Glutamatergic neuron (in vitro differentiated cells): Measurements from ENCODE around the gene UGT2B15. TPM values are rescaled to one million over a fixed set of nuclear protein-coding genes. Genes with fewer than 3 reads are reported as not detected.
"Not testable (repeated sequence)": the region's sequence is repeated elsewhere in the genome, so short reads cannot be mapped to it uniquely, and the experiment has no call there.

Experiments used
- DNase-seq: peaks from one replicate; pipeline ENCODE4 v3.0.0; 2022
- H3K27ac Mint-ChIP-seq: one replicate; pipeline ENCODE4 v1.8.0; 2020; ENCODE audit warnings: mild to moderate bottlenecking, mixed read lengths, inconsistent platforms; ENCODE audit not compliant: unreplicated experiment
- H3K27me3 Mint-ChIP-seq: one replicate; pipeline ENCODE4 v1.8.0; 2020; ENCODE audit warnings: mild to moderate bottlenecking, moderate library complexity, mixed read lengths, inconsistent platforms; ENCODE audit not compliant: unreplicated experiment
- H3K36me3 Mint-ChIP-seq: one replicate; pipeline ENCODE4 v1.8.0; 2020; ENCODE audit warnings: mild to moderate bottlenecking, mixed read lengths, inconsistent platforms; ENCODE audit not compliant: unreplicated experiment
- H3K4me1 Mint-ChIP-seq: one replicate; pipeline ENCODE4 v1.8.0; 2020; ENCODE audit warnings: mild to moderate bottlenecking, low read depth, mixed read lengths, inconsistent platforms; ENCODE audit not compliant: unreplicated experiment
- H3K4me3 Mint-ChIP-seq: one replicate; pipeline ENCODE4 v1.8.0; 2020; ENCODE audit warnings: mild to moderate bottlenecking, mixed read lengths, inconsistent platforms; ENCODE audit not compliant: unreplicated experiment
- H3K9me3 Mint-ChIP-seq: one replicate; pipeline ENCODE4 v1.8.0; 2020; ENCODE audit warnings: mild to moderate bottlenecking, moderate library complexity, mixed read lengths, inconsistent platforms; ENCODE audit not compliant: unreplicated experiment
- total RNA-seq: library from RNA; stranded (reverse); fragmentation: NEBNext Ultra II Directional; extraction: Animal tissue kit (Norgen Biotek cat#: 25700); gene quantifications from one replicate; pipeline ENCODE4 v1.2.1, GENCODE V29; 2021; ENCODE audit not compliant: unreplicated experiment
- TF ChIP-seq, protein P1 (sequence below): fragments of 200-600 bp; sonication (generic); IDR thresholded peaks from one replicate; pipeline ENCODE4 v1.5.0; 2021; ENCODE audit not compliant: partially characterized antibody, unreplicated experiment

Gene UGT2B15
- total RNA-seq, 1 donor from 2014 or later: not detected

DNA sequence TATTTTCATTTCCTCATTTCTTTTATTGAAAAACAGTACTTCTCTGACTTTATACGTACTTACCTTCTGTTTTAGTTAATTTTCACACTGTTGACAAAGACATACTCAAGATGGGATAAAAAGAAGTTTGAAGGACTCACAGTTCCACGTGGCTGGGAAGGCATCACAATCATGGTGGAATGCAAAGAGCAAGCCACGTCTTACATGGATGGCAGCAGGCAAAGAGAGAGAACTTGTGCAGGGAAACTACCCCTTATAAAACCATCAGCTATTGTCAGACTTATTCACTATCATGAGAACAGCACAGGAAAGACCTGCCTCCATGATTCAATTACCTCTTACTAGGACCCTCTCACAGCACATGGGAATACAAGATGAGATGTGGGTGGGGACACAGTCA is 20.7 kb upstream of the UGT2B15 start:
- peaks cover 8% of the 10 kb centered on the region for H3K36me3 Mint-ChIP-seq
- DNase-seq: no peak
- TF ChIP-seq, protein P1, sequence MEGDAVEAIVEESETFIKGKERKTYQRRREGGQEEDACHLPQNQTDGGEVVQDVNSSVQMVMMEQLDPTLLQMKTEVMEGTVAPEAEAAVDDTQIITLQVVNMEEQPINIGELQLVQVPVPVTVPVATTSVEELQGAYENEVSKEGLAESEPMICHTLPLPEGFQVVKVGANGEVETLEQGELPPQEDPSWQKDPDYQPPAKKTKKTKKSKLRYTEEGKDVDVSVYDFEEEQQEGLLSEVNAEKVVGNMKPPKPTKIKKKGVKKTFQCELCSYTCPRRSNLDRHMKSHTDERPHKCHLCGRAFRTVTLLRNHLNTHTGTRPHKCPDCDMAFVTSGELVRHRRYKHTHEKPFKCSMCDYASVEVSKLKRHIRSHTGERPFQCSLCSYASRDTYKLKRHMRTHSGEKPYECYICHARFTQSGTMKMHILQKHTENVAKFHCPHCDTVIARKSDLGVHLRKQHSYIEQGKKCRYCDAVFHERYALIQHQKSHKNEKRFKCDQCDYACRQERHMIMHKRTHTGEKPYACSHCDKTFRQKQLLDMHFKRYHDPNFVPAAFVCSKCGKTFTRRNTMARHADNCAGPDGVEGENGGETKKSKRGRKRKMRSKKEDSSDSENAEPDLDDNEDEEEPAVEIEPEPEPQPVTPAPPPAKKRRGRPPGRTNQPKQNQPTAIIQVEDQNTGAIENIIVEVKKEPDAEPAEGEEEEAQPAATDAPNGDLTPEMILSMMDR: no peak
- no peaks in the 10 kb centered on the region for H3K4me1 Mint-ChIP-seq
- no peak overlapping the region for H3K4me3 Mint-ChIP-seq
- H3K27me3 Mint-ChIP-seq: no peaks in the 10 kb centered on the region
- peaks cover 2% of the 10 kb centered on the region for H3K9me3 Mint-ChIP-seq
- no peak overlapping the region for H3K27ac Mint-ChIP-seq

DNA sequence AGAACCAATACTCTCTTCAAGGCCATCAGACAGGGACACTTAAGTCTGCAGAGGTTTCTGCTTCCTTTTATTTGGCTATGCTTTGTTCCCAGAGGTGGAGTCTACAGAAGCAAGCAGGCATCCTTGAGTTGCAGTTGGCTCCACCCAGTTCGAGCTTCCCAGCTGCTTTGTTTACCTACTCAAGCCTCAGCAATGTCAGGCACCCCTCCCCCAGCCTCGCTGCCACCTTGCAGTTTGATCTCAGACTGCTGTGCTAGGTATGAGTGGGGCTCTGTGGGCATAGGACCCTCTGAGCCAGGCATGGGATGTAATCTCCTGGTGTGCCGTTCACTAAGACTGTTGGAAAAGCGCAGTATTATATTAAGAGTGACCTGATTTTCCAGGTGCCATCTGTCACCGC is 12.6 kb upstream of the UGT2B15 start:
- Mint-ChIP-seq H3K27me3 (no peaks in the 10 kb centered on the region), H3K9me3 (peaks cover 7% of the 10 kb centered on the region), H3K4me3 (no peak overlapping the region), H3K27ac (no peak overlapping the region), H3K4me1 (no peaks in the 10 kb centered on the region), H3K36me3 (no peaks in the 10 kb centered on the region)
- TF ChIP-seq, protein P1: no peak
- DNase-seq: no peak

DNA sequence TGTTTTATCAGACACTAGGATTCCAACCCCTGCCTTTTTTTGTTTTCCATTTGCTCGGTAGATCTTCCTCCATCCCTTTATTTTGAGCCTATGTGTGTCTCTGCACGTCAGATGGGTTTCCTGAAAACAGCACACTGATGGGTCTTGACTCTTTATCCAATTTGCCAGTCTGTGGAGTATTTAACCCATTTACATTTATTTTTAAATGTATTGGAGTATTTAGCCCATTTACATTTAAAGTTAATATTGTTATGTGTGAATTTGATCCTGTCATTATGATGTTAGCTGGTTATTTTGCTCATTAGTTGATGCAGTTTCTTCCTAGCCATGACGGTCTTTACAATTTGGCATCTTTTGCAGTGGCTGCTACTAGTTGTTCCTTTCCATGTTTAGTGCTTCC is 10.8 kb upstream of the UGT2B15 start:
- H3K9me3 Mint-ChIP-seq, H3K27me3 Mint-ChIP-seq, DNase-seq, H3K4me1 Mint-ChIP-seq, H3K4me3 Mint-ChIP-seq, H3K27ac Mint-ChIP-seq, H3K36me3 Mint-ChIP-seq: not testable (repeated sequence)

DNA sequence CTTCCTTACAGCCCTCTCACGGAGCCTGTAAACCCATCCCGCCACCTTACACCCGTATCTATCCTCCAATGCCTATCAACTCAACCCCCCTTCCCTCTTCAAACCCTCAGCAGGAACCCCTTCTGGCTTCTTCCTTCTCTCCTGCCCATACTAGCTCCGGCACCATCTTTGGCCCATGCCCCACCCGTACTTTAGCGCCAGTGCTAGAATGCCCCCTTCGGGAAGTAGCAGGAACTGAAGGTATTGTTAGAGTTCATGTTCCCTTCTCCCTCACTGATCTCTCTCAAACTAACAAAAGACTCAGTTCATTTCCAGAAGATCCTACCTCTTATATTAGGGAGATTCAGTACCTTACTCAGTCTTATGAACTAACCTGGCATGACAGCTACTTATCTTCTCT is 2.7 kb upstream of the UGT2B15 start:
- H3K36me3 Mint-ChIP-seq: no peaks in the 10 kb centered on the region
- TF ChIP-seq, protein P1: no peak
- peaks cover 3% of the 10 kb centered on the region for H3K27me3 Mint-ChIP-seq
- H3K4me3 Mint-ChIP-seq: no peak overlapping the region
- H3K4me1 Mint-ChIP-seq: peaks cover 10% of the 10 kb centered on the region
- H3K27ac Mint-ChIP-seq: no peak overlapping the region
- H3K9me3 Mint-ChIP-seq: peaks cover 5% of the 10 kb centered on the region
- DNase-seq: no peak

DNA sequence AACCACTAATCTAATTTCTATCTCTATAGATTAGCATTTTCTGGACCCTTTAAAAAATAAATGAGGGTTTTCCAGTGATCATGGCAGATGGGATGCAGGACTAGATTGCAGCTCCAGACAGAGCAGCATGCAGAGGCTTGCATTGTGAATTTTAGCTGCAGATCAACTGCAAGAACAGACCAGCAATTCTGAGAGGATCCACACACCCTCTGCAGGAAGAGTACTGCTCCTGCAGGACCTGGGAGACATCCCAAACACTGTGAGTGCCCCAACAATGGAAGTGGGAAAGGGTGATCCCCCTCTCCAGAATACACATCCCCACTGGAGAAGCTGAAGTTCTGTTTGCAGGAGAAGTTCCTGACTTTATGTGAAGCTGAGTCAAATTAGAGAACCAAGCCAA is 765 bp upstream of the UGT2B15 start:
- H3K27me3 Mint-ChIP-seq, H3K4me3 Mint-ChIP-seq, DNase-seq, H3K36me3 Mint-ChIP-seq, H3K27ac Mint-ChIP-seq, H3K4me1 Mint-ChIP-seq, H3K9me3 Mint-ChIP-seq: not testable (repeated sequence)

DNA sequence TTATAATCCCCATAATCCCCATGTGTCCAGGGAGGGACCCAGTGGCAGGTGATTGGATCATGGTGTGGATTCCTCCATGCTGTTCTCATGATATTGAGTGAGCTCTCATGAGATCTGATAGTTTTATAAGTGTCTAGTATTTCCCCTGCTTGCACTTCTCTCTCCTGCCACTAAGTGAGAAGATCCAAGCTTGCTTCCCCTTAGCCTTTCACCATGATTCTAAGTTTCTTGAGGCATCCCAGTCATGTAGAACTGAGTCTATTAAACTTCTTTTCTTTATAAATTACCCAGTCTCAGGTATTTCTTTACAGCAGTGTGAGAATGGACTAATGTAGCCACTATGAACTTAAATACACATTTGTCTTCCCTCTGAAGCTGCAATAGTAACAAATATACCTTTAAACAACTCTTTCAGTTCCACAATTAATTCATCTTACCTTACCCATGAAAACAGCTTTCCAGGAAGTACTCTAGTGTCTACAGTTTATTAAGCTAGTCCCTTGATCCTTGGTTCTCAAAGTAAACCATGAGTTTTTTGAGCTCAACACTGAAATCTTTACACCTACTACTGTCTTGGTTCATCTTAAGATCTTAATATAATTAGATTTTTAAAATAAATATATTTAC is 1.8 kb downstream of the UGT2B15 start:
- not testable (repeated sequence) for H3K4me1 Mint-ChIP-seq, H3K9me3 Mint-ChIP-seq, H3K27me3 Mint-ChIP-seq, DNase-seq, H3K27ac Mint-ChIP-seq, H3K4me3 Mint-ChIP-seq, H3K36me3 Mint-ChIP-seq

DNA sequence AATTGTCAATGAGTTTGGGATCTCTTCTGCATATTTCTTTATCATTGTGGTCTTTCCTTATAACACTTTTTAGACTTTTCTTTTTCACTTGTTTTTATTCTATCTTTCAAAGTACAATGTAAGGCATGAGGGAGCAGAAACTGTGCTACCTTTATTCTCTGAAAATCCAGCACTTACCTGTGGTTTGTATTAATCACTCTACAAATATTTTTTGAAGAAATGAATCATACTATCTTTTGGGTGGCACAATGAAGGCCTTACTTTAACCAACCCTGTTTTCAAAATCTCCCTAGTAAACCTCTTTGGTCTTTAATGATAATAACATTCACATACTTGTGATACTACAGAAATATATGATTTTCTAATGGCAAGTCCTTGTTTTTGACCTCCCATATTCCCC is 2.9 kb downstream of the UGT2B15 start:
- not testable (repeated sequence) for H3K4me1 Mint-ChIP-seq, H3K9me3 Mint-ChIP-seq, DNase-seq, H3K27ac Mint-ChIP-seq, H3K36me3 Mint-ChIP-seq, H3K27me3 Mint-ChIP-seq, H3K4me3 Mint-ChIP-seq

DNA sequence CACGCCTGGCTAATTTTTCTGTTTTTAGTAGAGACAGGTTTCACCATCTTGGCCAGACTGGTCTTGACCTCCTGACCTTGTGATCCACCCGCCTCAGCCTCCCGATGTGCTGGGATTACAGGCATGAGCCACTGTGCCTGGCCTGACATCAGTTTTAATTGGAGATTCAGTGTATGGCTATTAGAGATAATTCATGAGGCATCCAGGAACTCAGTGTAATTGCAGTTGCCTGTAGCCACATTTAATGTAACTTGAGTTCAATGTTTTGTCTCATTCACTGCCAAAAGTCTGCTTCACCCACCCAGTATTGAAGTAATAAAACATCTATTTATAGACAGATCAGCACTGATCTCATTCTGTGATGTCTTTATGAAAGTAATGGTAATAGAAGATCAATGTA is 5.7 kb downstream of the UGT2B15 start:
- H3K4me3 Mint-ChIP-seq, DNase-seq, H3K27me3 Mint-ChIP-seq, H3K36me3 Mint-ChIP-seq, H3K9me3 Mint-ChIP-seq, H3K27ac Mint-ChIP-seq, H3K4me1 Mint-ChIP-seq: not testable (repeated sequence)

DNA sequence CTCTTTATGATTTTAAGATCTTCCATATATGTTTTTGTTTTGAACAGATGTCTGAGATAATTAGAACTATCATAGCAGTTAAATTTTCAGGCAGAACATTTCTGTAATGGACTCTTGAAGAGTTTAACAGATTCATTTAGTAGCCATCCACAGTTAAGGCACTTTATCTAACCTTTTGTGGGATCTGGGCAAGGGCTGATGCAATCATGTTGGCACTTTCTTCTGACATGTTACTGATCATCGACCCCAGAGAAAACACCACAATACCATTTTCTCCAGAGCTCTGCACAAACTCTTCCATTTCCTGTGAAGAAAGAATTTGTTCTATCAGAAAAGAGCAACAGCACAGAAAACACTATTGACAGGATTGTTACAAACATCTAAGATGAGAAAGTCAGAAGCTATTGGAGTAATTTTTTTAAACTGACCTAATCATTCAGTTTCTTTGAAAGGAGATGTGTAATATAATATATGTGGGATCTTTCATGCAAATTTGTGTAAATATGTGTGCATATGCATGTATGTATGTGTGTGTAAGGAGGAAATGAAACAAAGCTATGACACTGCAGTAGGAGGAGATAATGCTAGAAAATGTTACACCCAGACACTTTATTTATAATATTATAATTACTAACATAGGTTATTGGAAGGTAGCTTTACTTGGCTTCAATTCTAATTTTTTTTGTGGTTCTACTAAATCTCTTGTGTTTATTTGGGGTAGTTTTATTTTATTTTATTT is 7.4 kb downstream of the UGT2B15 start:
- not testable (repeated sequence) for H3K9me3 Mint-ChIP-seq, H3K27ac Mint-ChIP-seq, H3K4me3 Mint-ChIP-seq, H3K27me3 Mint-ChIP-seq, H3K4me1 Mint-ChIP-seq, DNase-seq, H3K36me3 Mint-ChIP-seq
